ENCODE measurements around the gene MEGF11. TPM values are rescaled to one million over a fixed set of nuclear protein-coding genes. Genes with fewer than 3 reads are reported as not detected.

The MEGF11 gene
- total RNA-seq, 1 experiment from 2014 or later: 1.2 TPM

- no peaks in the 10 kb centered on the region for H3K4me1 ChIP-seq (ENCODE audit: insufficient read depth, low read length)
- H2BK12ac ChIP-seq (ENCODE audit: insufficient read length, low read depth, low read length): no peak overlapping the region
- H3K18ac ChIP-seq (ENCODE audit: insufficient read length, low read depth, low read length): no peak overlapping the region
- H3K14ac ChIP-seq (ENCODE audit: insufficient read depth, low read length): no peak overlapping the region
- no peak overlapping the region for H4K5ac ChIP-seq (ENCODE audit: insufficient read length, low read depth, low read length)
- H2BK5ac ChIP-seq (ENCODE audit: insufficient read length, low read length): no peak overlapping the region
- no peak overlapping the region for H2AK5ac ChIP-seq (ENCODE audit: insufficient read length, low read length)
- H3K4me1 Mint-ChIP-seq: peaks cover 9 to 10% of the 10 kb centered on the region in 2 experiments
- no peaks in the 10 kb centered on the region for H4K20me1 ChIP-seq (ENCODE audit: control insufficient read depth, insufficient read depth, insufficient read length)
- no peak overlapping the region for H4K8ac ChIP-seq (replicated peaks; ENCODE audit: insufficient read length, low read depth, low read length)
- no peak overlapping the region for H3K9ac ChIP-seq (ENCODE audit: extremely low read depth, insufficient read length, low read length)
- no peak for DNase-seq
- H3K23ac ChIP-seq (ENCODE audit: insufficient read length, low read depth, low read length): no peak overlapping the region
- H3K23me2 ChIP-seq (ENCODE audit: insufficient read length, low read depth, low read length, poor library complexity, severe bottlenecking): no peaks in the 10 kb centered on the region
- H3T11ph ChIP-seq (ENCODE audit: low read length): no peak overlapping the region
- H3K27ac ChIP-seq (ENCODE audit: insufficient read length, low read depth, low read length): no peak overlapping the region
- H3K4me3 Mint-ChIP-seq: no peak overlapping the region
- no peaks in the 10 kb centered on the region for H3K9me3 ChIP-seq (ENCODE audit: control insufficient read depth, low read depth, low read length)
- H2AFZ ChIP-seq (ENCODE audit: low read length): no peak overlapping the region
- H3K79me1 ChIP-seq (ENCODE audit: insufficient read depth, low read depth, low read length, poor library complexity, severe bottlenecking): no peaks in the 10 kb centered on the region
- no CpG with 5 or more reads among the region's 5 CpGs for WGBS (ENCODE audit: extremely low coverage, insufficient read length, low lambda C conversion rate)
- no peak overlapping the region for H4K91ac ChIP-seq (ENCODE audit: insufficient read length, low read depth, low read length)
- no peaks in the 10 kb centered on the region for H3K79me2 ChIP-seq (ENCODE audit: insufficient read depth, low read length)
- no peak overlapping the region for H3K4ac ChIP-seq (ENCODE audit: low read depth, low read length)
- no peak overlapping the region for H3K4me2 ChIP-seq (ENCODE audit: insufficient read depth, insufficient read length, low read length)
- no peak overlapping the region; a peak in 1 of 7 replicates for H3K27ac Mint-ChIP-seq
- no peaks in the 10 kb centered on the region; a peak in 1 of 7 replicates for H3K36me3 Mint-ChIP-seq (ENCODE audit: insufficient read depth in 1 of 3, low read depth in 3 of 3)
- H3K27me3 Mint-ChIP-seq (ENCODE audit: low read depth): peaks cover 21% of the 10 kb centered on the region
- no peak overlapping the region for H2BK20ac ChIP-seq (ENCODE audit: low read depth, low read length, poor library complexity, severe bottlenecking)
- H3K56ac ChIP-seq (ENCODE audit: insufficient read length, low read depth, low read length): no peak overlapping the region
- H3K27me3 ChIP-seq (ENCODE audit: insufficient read depth, low read length): no peaks in the 10 kb centered on the region
- no peaks in the 10 kb centered on the region for H3K9me3 Mint-ChIP-seq
- TF ChIP-seq CTCF (conservative IDR thresholded peaks at IDR 0.05): no peak
- H2BK120ac ChIP-seq (ENCODE audit: low read depth, low read length, poor library complexity, severe bottlenecking): no peak overlapping the region
- no peak overlapping the region for H2BK15ac ChIP-seq (ENCODE audit: low read depth, low read length)
These were observed 15.2 kb downstream of the MEGF11 start for GRCh38 chr15:66238318-66238717.
